Epithelial cell of esophagus (primary cell): ENCODE measurements around the gene NPHS1.

Experiments used
- DNase-seq: peaks from one replicate; pipeline ENCODE4 v3.0.0; 2010; ENCODE audit warnings: low read depth
- H3K4me3 ChIP-seq: 2 replicates; pipeline ENCODE4 v1.5.1; 2011; ENCODE audit warnings: mild to moderate bottlenecking, low read length, control low read depth
- TF ChIP-seq, protein P1 (sequence below): IDR thresholded peaks from 2 replicates; pipeline ENCODE4 v1.5.1; 2011; ENCODE audit warnings: low read depth, mild to moderate bottlenecking, low read length, control low read depth, inconsistent platforms; ENCODE audit not compliant: insufficient read depth; ENCODE audit errors: missing control alignments

The NPHS1 gene

DNA sequence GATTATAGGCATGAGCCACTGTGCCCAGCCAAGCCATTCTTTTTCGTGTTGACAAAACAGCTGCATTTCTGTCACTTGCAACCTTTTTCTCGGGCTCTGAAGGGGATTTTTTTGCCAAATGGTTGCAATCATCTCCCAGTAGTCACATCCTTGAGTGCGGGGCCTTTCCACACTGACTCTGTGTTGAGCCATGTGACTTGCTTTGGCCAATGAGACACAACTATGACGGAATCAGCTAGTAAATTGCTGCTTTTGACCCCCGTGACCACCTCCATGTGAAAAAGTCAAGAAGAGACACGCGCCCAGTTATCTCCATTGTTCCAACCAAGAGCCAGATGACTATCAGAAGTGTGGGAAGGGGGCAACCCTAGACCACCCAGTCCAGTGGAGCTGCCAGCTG lies 18.3 kb downstream of the NPHS1 start:
- H3K4me3 ChIP-seq: no peak overlapping the region
- DNase-seq: no peak
- TF ChIP-seq, protein P1, sequence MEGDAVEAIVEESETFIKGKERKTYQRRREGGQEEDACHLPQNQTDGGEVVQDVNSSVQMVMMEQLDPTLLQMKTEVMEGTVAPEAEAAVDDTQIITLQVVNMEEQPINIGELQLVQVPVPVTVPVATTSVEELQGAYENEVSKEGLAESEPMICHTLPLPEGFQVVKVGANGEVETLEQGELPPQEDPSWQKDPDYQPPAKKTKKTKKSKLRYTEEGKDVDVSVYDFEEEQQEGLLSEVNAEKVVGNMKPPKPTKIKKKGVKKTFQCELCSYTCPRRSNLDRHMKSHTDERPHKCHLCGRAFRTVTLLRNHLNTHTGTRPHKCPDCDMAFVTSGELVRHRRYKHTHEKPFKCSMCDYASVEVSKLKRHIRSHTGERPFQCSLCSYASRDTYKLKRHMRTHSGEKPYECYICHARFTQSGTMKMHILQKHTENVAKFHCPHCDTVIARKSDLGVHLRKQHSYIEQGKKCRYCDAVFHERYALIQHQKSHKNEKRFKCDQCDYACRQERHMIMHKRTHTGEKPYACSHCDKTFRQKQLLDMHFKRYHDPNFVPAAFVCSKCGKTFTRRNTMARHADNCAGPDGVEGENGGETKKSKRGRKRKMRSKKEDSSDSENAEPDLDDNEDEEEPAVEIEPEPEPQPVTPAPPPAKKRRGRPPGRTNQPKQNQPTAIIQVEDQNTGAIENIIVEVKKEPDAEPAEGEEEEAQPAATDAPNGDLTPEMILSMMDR: no peak

- no peak overlapping the region for H3K4me3 ChIP-seq
- TF ChIP-seq, protein P1: no peak
- DNase-seq: no peak
Measured at GRCh38 chr19:35832054-35832453, 20.2 kb downstream of the NPHS1 start.

GRCh38 chr19:35830986-35831385 lies 21.3 kb downstream of the NPHS1 start:
- DNase-seq: no peak
- no peak overlapping the region for H3K4me3 ChIP-seq
- TF ChIP-seq, protein P1: no peak

DNA sequence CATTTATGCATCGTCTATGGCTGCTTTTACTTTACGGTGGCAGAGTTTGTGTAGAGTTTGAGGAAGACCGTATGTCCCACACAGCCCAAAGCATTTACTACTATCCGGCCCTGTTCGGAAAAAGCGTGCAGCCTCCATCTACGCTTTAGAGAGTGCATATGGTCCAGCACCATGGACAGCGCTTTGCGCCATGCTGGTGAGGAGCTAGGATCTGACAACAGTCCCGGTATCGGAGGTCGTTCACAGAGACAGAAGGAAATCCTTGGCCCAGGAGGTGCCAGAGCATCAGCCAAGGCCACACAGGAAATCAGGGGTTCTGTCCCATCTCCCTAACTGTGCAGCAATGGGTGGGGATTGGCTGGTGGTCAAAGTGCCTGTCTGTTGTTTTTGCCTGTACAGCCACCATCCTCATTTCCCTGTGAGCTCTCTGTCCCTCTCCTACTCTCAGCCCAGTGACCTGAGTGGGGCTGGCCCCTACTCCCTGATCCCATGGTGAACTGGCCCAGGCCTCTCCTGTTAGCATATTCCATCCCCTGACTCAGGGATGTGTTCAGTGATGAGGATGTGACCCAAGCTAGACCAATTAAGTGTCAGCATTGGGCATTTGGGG lies 23.5 kb downstream of the NPHS1 start:
- TF ChIP-seq, protein P1: no peak
- peak; percentile 72 for DNase-seq
- no peak overlapping the region for H3K4me3 ChIP-seq

DNA sequence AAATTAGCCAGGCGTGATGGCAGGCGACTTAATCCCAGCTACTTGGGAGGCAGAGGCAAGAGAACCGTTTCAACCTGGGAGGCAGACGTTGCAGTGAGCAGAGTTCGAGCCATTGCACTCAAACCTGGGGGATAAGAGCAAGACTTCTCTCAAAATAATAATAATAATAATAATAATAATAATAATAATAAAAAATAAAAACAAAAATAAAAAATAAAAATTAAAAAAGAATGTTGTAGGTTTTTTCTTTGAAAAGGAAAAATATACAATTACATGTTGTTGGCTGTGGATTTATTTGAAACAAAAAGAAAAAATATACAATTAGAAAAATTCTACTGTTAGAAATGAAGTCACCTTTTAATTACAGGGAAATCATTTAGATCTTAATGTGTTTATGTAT lies 28.2 kb downstream of the NPHS1 start:
- no peak for DNase-seq
- TF ChIP-seq, protein P1: no peak

DNA sequence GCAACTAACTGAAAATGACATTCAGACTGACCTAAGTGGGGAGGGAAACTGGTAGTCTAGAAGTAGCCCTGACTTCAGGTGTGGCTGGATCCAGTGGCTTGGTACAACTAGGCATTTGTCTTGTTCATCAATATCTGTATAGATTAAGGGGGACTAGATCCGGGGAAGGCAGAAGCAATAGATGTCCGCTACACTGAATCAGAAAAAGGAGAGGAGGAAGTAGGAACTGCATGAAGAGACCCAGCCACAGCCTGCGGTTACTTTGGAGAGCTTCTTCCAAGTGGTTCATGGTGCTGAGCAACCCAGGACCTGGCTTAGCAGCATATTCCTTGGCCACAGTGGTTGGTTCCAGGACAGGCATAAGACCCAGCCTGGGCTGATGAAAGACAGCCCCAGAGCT lies 29.7 kb downstream of the NPHS1 start:
- TF ChIP-seq, protein P1: no peak

More for the DNA sequence above, 28.2 kb downstream of the NPHS1 start:
- no peak overlapping the region for H3K4me3 ChIP-seq

GRCh38 chr19:35818445-35818844 lies 33.9 kb downstream of the NPHS1 start:
- DNase-seq: no peak
- TF ChIP-seq, protein P1: no peak
- no peak overlapping the region for H3K4me3 ChIP-seq

More for the DNA sequence above, 29.7 kb downstream of the NPHS1 start:
- H3K4me3 ChIP-seq: no peak overlapping the region
- no peak for DNase-seq
